ENCODE results near the gene KCNMB3. TPM values are rescaled to one million over a fixed set of nuclear protein-coding genes. Genes with fewer than 3 reads are reported as not detected.

KCNMB3 gene
- total and polyA plus RNA-seq, 2 of the 8 experiments (the other 6 are each of a cell fraction or from before 2014, with no cell fraction given) = 1.7 to 2.0 TPM

DNA sequence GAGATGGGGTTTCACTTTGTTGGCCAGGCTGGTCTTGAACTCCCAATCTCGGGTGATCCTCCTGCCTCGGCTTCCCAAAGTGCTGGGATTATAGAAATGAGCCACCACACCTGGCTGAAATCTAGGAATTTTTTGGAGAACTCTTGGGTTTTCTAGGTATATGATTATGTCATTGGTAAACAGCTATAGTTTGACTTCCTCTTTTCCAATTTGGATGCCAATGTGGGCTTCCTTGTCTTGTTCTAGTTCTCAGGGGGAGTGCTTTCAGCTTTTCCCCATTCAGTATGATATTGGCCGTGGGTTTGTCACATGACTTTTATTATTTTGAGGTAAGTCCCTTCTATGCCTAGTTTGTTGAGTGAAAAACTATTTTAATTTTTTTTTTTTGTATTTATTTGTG lies 17.9 kb downstream of the KCNMB3 start (continued):
- no peak for TF ChIP-seq CHD7 (IDR thresholded peaks at IDR 0.05; ENCODE audit: insufficient replicate concordance, low read length)
